ENCODE data around the gene KCNK16.

KCNK16 gene

GRCh38 chr6:39322306-39322850, at the start of gene KCNK16:
Gene KCNK16, minus strand, starts transcription at chr6:39322702. Its CDS starts 162 bp downstream, at chr6:39322540.
- no peak for DNase-seq

- DNase-seq: no peak
Measured at GRCh38 chr6:39370390-39370789, 47.9 kb upstream of the KCNK16 start.

- no peak for DNase-seq
Measured at GRCh38 chr6:39369987-39370386, 47.5 kb upstream of the KCNK16 start.

GRCh38 chr6:39367700-39368099, 45.2 kb upstream of the KCNK16 start:
- DNase-seq: no peak

GRCh38 chr6:39366931-39367618, 44.6 kb upstream of the KCNK16 start:
- DNase-seq: no peak

GRCh38 chr6:39365281-39366074, 43.0 kb upstream of the KCNK16 start:
- DNase-seq: no peak

GRCh38 chr6:39363280-39363679, 40.8 kb upstream of the KCNK16 start:
- no peak for DNase-seq

GRCh38 chr6:39362487-39362865, 40.0 kb upstream of the KCNK16 start:
- DNase-seq: no peak

- DNase-seq: no peak
Measured at GRCh38 chr6:39361657-39362486, 39.4 kb upstream of the KCNK16 start.

GRCh38 chr6:39360378-39360777, 37.9 kb upstream of the KCNK16 start:
- DNase-seq: no peak

- no peak for DNase-seq
Measured at GRCh38 chr6:39357998-39358686, 35.6 kb upstream of the KCNK16 start.

- no peak for DNase-seq
Measured at GRCh38 chr6:39353698-39354315, 31.3 kb upstream of the KCNK16 start.

GRCh38 chr6:39350723-39351505, 28.4 kb upstream of the KCNK16 start:
- no peak for DNase-seq

- no peak for DNase-seq
Measured at GRCh38 chr6:39348740-39349139, 26.2 kb upstream of the KCNK16 start.

- DNase-seq: no peak
Measured at GRCh38 chr6:39347906-39348585, 25.5 kb upstream of the KCNK16 start.

GRCh38 chr6:39347206-39347605, 24.7 kb upstream of the KCNK16 start:
- no peak for DNase-seq

GRCh38 chr6:39344821-39345280, 22.3 kb upstream of the KCNK16 start:
- no peak for DNase-seq

- DNase-seq: no peak
Measured at GRCh38 chr6:39343396-39343870, 20.9 kb upstream of the KCNK16 start.

- no peak for DNase-seq
Measured at GRCh38 chr6:39342692-39343395, 20.3 kb upstream of the KCNK16 start.

GRCh38 chr6:39341937-39342336, 19.4 kb upstream of the KCNK16 start:
- DNase-seq: no peak
